Skeletal muscle cell (primary cell): ENCODE results near the gene SPTBN4.
A peak's percentile ranks its signal among the peaks of the same experiment; 100 is the strongest.
"Not testable (repeated sequence)": the region's sequence is repeated elsewhere in the genome, so short reads cannot be mapped to it uniquely, and the experiment has no call there.

Source experiments
- DNase-seq: peaks from one replicate; pipeline ENCODE4 v3.0.0-alpha.2; 2010; ENCODE audit warnings: low read depth
- H3K4me3 ChIP-seq: 2 replicates; pipeline ENCODE4 v1.5.1; 2011; ENCODE audit warnings: low read depth, mild to moderate bottlenecking, control low read depth, low read length, moderate library complexity

The SPTBN4 gene

GRCh38 chr19:40549007-40549708, 82.4 kb downstream of the SPTBN4 start:
- DNase-seq = no peak
- no peak overlapping the region for H3K4me3 ChIP-seq

GRCh38 chr19:40550951-40551350, 84.2 kb downstream of the SPTBN4 start:
- H3K4me3 ChIP-seq = no peak overlapping the region
- DNase-seq = no peak

GRCh38 chr19:40552848-40553247, 86.0 kb downstream of the SPTBN4 start:
- H3K4me3 ChIP-seq = no peak overlapping the region
- no peak for DNase-seq

- DNase-seq = no peak
- H3K4me3 ChIP-seq = no peak overlapping the region
Measured at GRCh38 chr19:40553885-40554857, 87.4 kb downstream of the SPTBN4 start.

- DNase-seq = no peak
- no peak overlapping the region for H3K4me3 ChIP-seq
Measured at GRCh38 chr19:40555978-40556689, 89.3 kb downstream of the SPTBN4 start.

GRCh38 chr19:40556953-40557530, 90.2 kb downstream of the SPTBN4 start:
- no peak for DNase-seq
- no peak overlapping the region for H3K4me3 ChIP-seq

- DNase-seq = no peak
- no peak overlapping the region for H3K4me3 ChIP-seq
Measured at GRCh38 chr19:40559394-40559793, 92.6 kb downstream of the SPTBN4 start.

- DNase-seq = no peak
- H3K4me3 ChIP-seq = no peak overlapping the region
Measured at GRCh38 chr19:40560092-40560507, 93.3 kb downstream of the SPTBN4 start.

- no peak for DNase-seq
- H3K4me3 ChIP-seq = no peak overlapping the region
Measured at GRCh38 chr19:40561947-40562346, 95.1 kb downstream of the SPTBN4 start.

GRCh38 chr19:40564535-40564934, 97.7 kb downstream of the SPTBN4 start:
- DNase-seq, H3K4me3 ChIP-seq: not testable (repeated sequence)

- no peak overlapping the region for H3K4me3 ChIP-seq
- no peak for DNase-seq
Measured at GRCh38 chr19:40565355-40565754, 98.6 kb downstream of the SPTBN4 start.

- DNase-seq = no peak
- H3K4me3 ChIP-seq = no peak overlapping the region
Measured at GRCh38 chr19:40565910-40566495, 99.2 kb downstream of the SPTBN4 start.

- peak overlapping the region; percentile 39 for H3K4me3 ChIP-seq
Measured at GRCh38 chr19:40567040-40567749, 100.4 kb downstream of the SPTBN4 start.

GRCh38 chr19:40567750-40568494, 101.1 kb downstream of the SPTBN4 start:
- peak overlapping the region; percentile 39 for H3K4me3 ChIP-seq
- no peak for DNase-seq

More at GRCh38 chr19:40567040-40567749, 100.4 kb downstream of the SPTBN4 start:
- DNase-seq = no peak

- peak; percentile 99 for DNase-seq
Measured at GRCh38 chr19:40570313-40571004, 103.7 kb downstream of the SPTBN4 start.

GRCh38 chr19:40571005-40571318, 104.2 kb downstream of the SPTBN4 start:
- H3K4me3 ChIP-seq = peak overlapping the region; percentile 13
- DNase-seq = no peak

More at GRCh38 chr19:40570313-40571004, 103.7 kb downstream of the SPTBN4 start:
- H3K4me3 ChIP-seq = peak overlapping the region; percentile 55

GRCh38 chr19:40571831-40572495, 105.2 kb downstream of the SPTBN4 start:
- no peak for DNase-seq
- no peak overlapping the region for H3K4me3 ChIP-seq
